ENCODE data around the gene CLCN7.
"Not testable (repeated sequence)": the region's sequence is repeated elsewhere in the genome, so short reads cannot be mapped to it uniquely, and the experiment has no call there.

The CLCN7 gene

GRCh38 chr16:1445518-1446203, 29.2 kb downstream of the CLCN7 start:
- DNase-seq (ENCODE audit: low spot score), result no peak

GRCh38 chr16:1444730-1445517, 29.9 kb downstream of the CLCN7 start:
- no peak for DNase-seq (ENCODE audit: low spot score)

GRCh38 chr16:1443980-1444729, 30.7 kb downstream of the CLCN7 start, which contains the start of gene CCDC154:
CCDC154 (minus strand) TSS chr16:1444556; CDS start chr16:1444322, 234 bp downstream.
- DNase-seq (ENCODE audit: low spot score), result no peak

- DNase-seq (ENCODE audit: low spot score), result no peak
Measured at GRCh38 chr16:1443403-1443973, 31.3 kb downstream of the CLCN7 start.

GRCh38 chr16:1442697-1443096, 32.1 kb downstream of the CLCN7 start:
- DNase-seq (ENCODE audit: low spot score), result no peak

- no peak for DNase-seq (ENCODE audit: low spot score)
Measured at GRCh38 chr16:1441391-1441829, 33.4 kb downstream of the CLCN7 start.

- not testable (repeated sequence) for DNase-seq (ENCODE audit: low spot score)
Measured at GRCh38 chr16:1439699-1440074, 35.1 kb downstream of the CLCN7 start.

GRCh38 chr16:1439058-1439698, 35.6 kb downstream of the CLCN7 start:
- no peak for DNase-seq (ENCODE audit: low spot score)

- no peak for DNase-seq (ENCODE audit: low spot score)
Measured at GRCh38 chr16:1438229-1439057, 36.4 kb downstream of the CLCN7 start.

GRCh38 chr16:1437606-1438005, 37.2 kb downstream of the CLCN7 start:
- DNase-seq (ENCODE audit: low spot score), result no peak

GRCh38 chr16:1436731-1437355, 38.0 kb downstream of the CLCN7 start:
- DNase-seq (ENCODE audit: low spot score), result no peak

- DNase-seq (ENCODE audit: low spot score), result no peak
Measured at GRCh38 chr16:1435921-1436697, 38.7 kb downstream of the CLCN7 start.

- DNase-seq (ENCODE audit: low spot score), result no peak
Measured at GRCh38 chr16:1434644-1435592, 39.9 kb downstream of the CLCN7 start.

- no peak for DNase-seq (ENCODE audit: low spot score)
Measured at GRCh38 chr16:1433756-1434155, 41.1 kb downstream of the CLCN7 start.

GRCh38 chr16:1433263-1433560, 41.6 kb downstream of the CLCN7 start:
- DNase-seq (ENCODE audit: low spot score), result no peak

GRCh38 chr16:1432388-1433262, 42.2 kb downstream of the CLCN7 start:
- no peak for DNase-seq (ENCODE audit: low spot score)

- no peak for DNase-seq (ENCODE audit: low spot score)
Measured at GRCh38 chr16:1431497-1432270, 43.1 kb downstream of the CLCN7 start.
